K562 (cell line): ENCODE data around the gene PRKCSH. TPM values are rescaled to one million over a fixed set of nuclear protein-coding genes. Genes with fewer than 3 reads are reported as not detected.

Experiments
- ATAC-seq: fragments of 200-7000 bp; cut with Tn5 transposase; 3 replicates; pipeline ENCODE4 v1.9.1; 2020; ENCODE audit warnings: moderate library complexity
- BruUV-seq: library from RNA; stranded (reverse); fragments of 400-500 nt; replicated peaks from 2 replicates; lab custom pipeline; 2021; lab: Mats Ljungman, UMichigan
- CTCF ChIA-PET: fragments of 300-600 bp; formaldehyde crosslinking; extraction: SDS; loops from one replicate; lab custom pipeline; 2021; ENCODE audit warnings: low intra/inter-chr PET ratio; lab: Yijun Ruan, JAX
- POLR2A ChIA-PET: fragments of 300-600, 350-650 bp; sonication (Branson Sonifier 250); formaldehyde crosslinking; extraction: SDS; loops from one replicate; lab custom pipeline; 2021; ENCODE audit warnings: antibody characterized with exemption, inconsistent platforms; lab: Yijun Ruan, JAX
- DNase-seq, 4 experiments: peaks; one replicate each; pipeline versions ENCODE4 v3.0.0 to v3.0.0-alpha.2; 2011 to 2018; ENCODE audit warnings: low spot score in 3 of 4, mixed read lengths in 3 of 4; ENCODE audit errors: extremely low read depth in 1 of 4
- FAIRE-seq: peaks from 2 replicates; lab custom pipeline; 2011; peaks lifted over from hg19 to GRCh38; lab: Jason Lieb, UNC
- H2AFZ ChIP-seq: 2 replicates; pipeline ENCODE4 v1.6.0; 2011; ENCODE audit warnings: low read depth, low read length, control low read depth, inconsistent platforms
- H3K27ac ChIP-seq: fragments of 200-600 bp; 3 replicates; pipeline ENCODE4 v1.8.0; 2011; ENCODE audit warnings: low read depth, mild to moderate bottlenecking, control low read depth, inconsistent platforms, low read length, moderate library complexity, mixed read lengths; ENCODE audit errors: extremely low read depth
- H3K27me3 ChIP-seq, 2 experiments: fragments of 300-600 bp in 1 of 2; 2 replicates in 1 of 2; 3 replicates in 1 of 2; pipeline versions ENCODE4 v1.6.0 to v1.8.0; 2011; ENCODE audit warnings: inconsistent platforms in 2 of 2, low read length in 2 of 2, mild to moderate bottlenecking in 1 of 2, mixed read lengths in 1 of 2, moderate library complexity in 1 of 2; ENCODE audit not compliant: control insufficient read depth in 2 of 2, insufficient read depth in 2 of 2
- H3K36me3 ChIP-seq: fragments of 300-600 bp; 3 replicates; pipeline ENCODE4 v1.8.0; 2011; ENCODE audit warnings: mild to moderate bottlenecking, low read length, inconsistent platforms; ENCODE audit not compliant: control insufficient read depth, insufficient read depth
- H3K4me1 ChIP-seq, 2 experiments: fragments of 200-600 bp in 1 of 2; replicated peaks in 1 of 2; 2 replicates in 1 of 2; 3 replicates in 1 of 2; pipeline versions ENCODE4 v1.5.1 to v1.8.0; 2011; ENCODE audit warnings: inconsistent platforms in 2 of 2, low read length in 2 of 2, mild to moderate bottlenecking in 1 of 2, mixed read lengths in 1 of 2, moderate library complexity in 1 of 2; ENCODE audit not compliant: control insufficient read depth in 2 of 2, insufficient read depth in 2 of 2
- H3K4me2 ChIP-seq: 2 replicates; pipeline ENCODE4 v1.6.1; 2011; ENCODE audit warnings: low read length, control low read depth, inconsistent platforms, mixed read lengths; ENCODE audit not compliant: insufficient read depth
- H3K4me3 ChIP-seq: fragments of 200-600 bp; sonication (generic), shearing (Covaris generic); 2 replicates; pipeline ENCODE4 v1.5.1; 2016; ENCODE audit warnings: control low read depth, inconsistent platforms
- H3K79me2 ChIP-seq: fragments of 200-600 bp; 3 replicates; pipeline ENCODE4 v1.8.0; 2011; ENCODE audit warnings: low read length, inconsistent platforms; ENCODE audit not compliant: control insufficient read depth, insufficient read depth
- H3K9ac ChIP-seq, 2 experiments: 2 replicates each; pipeline versions ENCODE4 v1.6.0 to v1.6.1; 2011; ENCODE audit warnings: low read depth in 2 of 2, low read length in 2 of 2, control low read depth in 1 of 2, inconsistent platforms in 1 of 2, mild to moderate bottlenecking in 1 of 2, mixed read lengths in 1 of 2; ENCODE audit not compliant: insufficient read depth in 1 of 2
- H3K9me1 ChIP-seq: one replicate; pipeline ENCODE4 v1.6.0; 2011; ENCODE audit warnings: inconsistent platforms, mild to moderate bottlenecking, low read length, moderate library complexity; ENCODE audit not compliant: control insufficient read depth, insufficient read depth
- H3K9me3 ChIP-seq: replicated peaks from 2 replicates; pipeline ENCODE4 v1.5.1; 2011; ENCODE audit warnings: low read depth, low read length, inconsistent platforms; ENCODE audit not compliant: control insufficient read depth, insufficient read depth
- H4K20me1 ChIP-seq: replicated peaks from 2 replicates; pipeline ENCODE4 v1.6.1; 2011; ENCODE audit warnings: low read length, inconsistent platforms, mixed read lengths; ENCODE audit not compliant: control insufficient read depth, insufficient read depth
- MIER1 ChIP-seq: fragments of 450-650 bp; IDR thresholded peaks from 2 replicates; pipeline ENCODE4 v1.6.1; 2016; ENCODE audit warnings: antibody characterized with exemption, mild to moderate bottlenecking, low read depth
- POLR2G ChIP-seq: fragments of 200-400 bp; formaldehyde crosslinking; IDR thresholded peaks from 2 replicates; pipeline ENCODE4 v1.6.1; 2017; ENCODE audit warnings: low read depth, mild to moderate bottlenecking, antibody characterized with exemption, low read length, moderate library complexity
- RBFOX2 ChIP-seq: fragments of 200-400 bp; formaldehyde crosslinking; IDR thresholded peaks from 2 replicates; pipeline ENCODE4 v1.6.1; 2017; ENCODE audit warnings: low read depth, mild to moderate bottlenecking, low read length, moderate library complexity
- SREBF1 ChIP-seq: fragments of 150-350 bp; IDR thresholded peaks from 2 replicates; pipeline ENCODE4 v1.6.1; 2014; ENCODE audit warnings: antibody characterized with exemption, low read depth, low read length, borderline replicate concordance
- ZBTB33 ChIP-seq: sonication (generic); formaldehyde crosslinking; IDR thresholded peaks from 2 replicates; pipeline ENCODE4 v1.8.1; 2023; ENCODE audit warnings: mild to moderate bottlenecking, missing genetic modification reagents
- WGBS: fragments of 100-300 bp; shearing (Covaris generic); methylation state at CpG from one replicate; pipeline ENCODE4 v1.1.6; 2016; ENCODE audit warnings: low coverage, mixed read lengths; ENCODE audit not compliant: insufficient coverage; ENCODE audit errors: missing lambda C conversion rate; 5-methylcytosine and 5-hydroxymethylcytosine counted together
- in situ Hi-C: fragments of 300-500 bp; cut with MboI; formaldehyde crosslinking; loops from 4 replicates; pipeline ENCODE4 v1.15.0; 2018; ENCODE audit warnings: inconsistent platforms, mixed read lengths
- intact Hi-C: fragments of 100-400 bp; cut with micrococcal nuclease; formaldehyde crosslinking; loops from 2 replicates; pipeline ENCODE4 v1.14.2; 2022
- polyA plus RNA-seq, 8 experiments: library from polyadenylated mRNA; depleted of rRNA in 4 of 8; stranded (reverse) in 5 of 8; unstranded in 3 of 8; fragments of >200 nt; fragmentation: Nextera tagmentation in 2 of 8; fragmentation: Illumina TruSeq in 1 of 8; extraction: Ambion mirVana in 2 of 8; extraction: Trizol in 1 of 8; gene quantifications; 2 replicates each; pipeline versions ENCODE4 v1.2.1 to v1.2.3, GENCODE V29; 2011 to 2014; ENCODE audit warnings: inconsistent platforms in 1 of 8, missing spikeins in 1 of 8
- total RNA-seq, 7 experiments: library from RNA; depleted of rRNA in 6 of 7; stranded (reverse); fragments of >200 nt in 6 of 7; fragmentation: Illumina TruSeq in 2 of 7; extraction: Trizol in 2 of 7; gene quantifications; 2 replicates each; pipeline versions ENCODE4 v1.2.1 to v1.2.3, GENCODE V29; 2011 to 2021; ENCODE audit warnings: low replicate concordance in 1 of 7

Gene PRKCSH
- total and polyA plus RNA-seq, 9 of the 15 experiments (the other 6 are each of a cell fraction or from before 2014, with no cell fraction given): 2.3 to 297 (median 48.1) TPM

GRCh38 chr19:11486661-11487503 lies 51.4 kb downstream of the PRKCSH start:
- TF ChIP-seq POLR2G (peak; percentile 29; the same call in 1 of the 2 replicates), SREBF1 (no peak), ZBTB33 (CRISPR knock-in tag) (0 out of 2 replicates have a peak, but pooled peaks have one; percentile 29), RBFOX2 (0 out of 2 replicates have a peak, but pooled peaks have one; percentile 6), MIER1 (no peak)
- H3K4me2 ChIP-seq: no peak overlapping the region
- H3K9me1 ChIP-seq: no peaks in the 10 kb centered on the region
- intact Hi-C loops (loop anchor here (10.0 kb wide), 1 partner anchor 192 kb away; the partner anchor contains the start of gene TSPAN16), in situ Hi-C loops (no loop called here)
- no peaks in the 10 kb centered on the region for H3K9me3 ChIP-seq
- no peak for FAIRE-seq
- H3K27me3 ChIP-seq: no peaks in the 10 kb centered on the region
- no peaks in the 10 kb centered on the region for H4K20me1 ChIP-seq
- H3K4me3 ChIP-seq: no peak overlapping the region
- H3K9ac ChIP-seq: no peak overlapping the region
- no peaks in the 10 kb centered on the region for H3K79me2 ChIP-seq
- WGBS: 81% methylated on average over 24 of the region's 45 CpGs
- H2AFZ ChIP-seq: no peak overlapping the region
- no peak overlapping the region for H3K27ac ChIP-seq
- no peak for ATAC-seq
- POLR2A ChIA-PET: interaction anchor here (0.5 to 0.6 kb wide), 2 partner anchors 14 to 1663 kb away, joined by 4 read pairs; partner anchors contain the start of genes IER2 and STX10
- peaks cover 0 to 37% of the 10 kb centered on the region in 2 experiments; a peak in 2 of 5 replicates for H3K4me1 ChIP-seq
- CTCF ChIA-PET: no interaction called here
- H3K36me3 ChIP-seq: no peaks in the 10 kb centered on the region
- no TSS peak for BruUV-seq
- peak in 1 of 4 experiments; percentile 4 for DNase-seq
